Daoy (cell line): Measurements from ENCODE around the gene IGFBP4. TPM values are rescaled to one million over a fixed set of nuclear protein-coding genes. Genes with fewer than 3 reads are reported as not detected.
A peak's percentile ranks its signal among the peaks of the same experiment; 100 is the strongest.
"Not testable (repeated sequence)": the region's sequence is repeated elsewhere in the genome, so short reads cannot be mapped to it uniquely, and the experiment has no call there.

ENCODE experiments used
- DNase-seq: peaks from one replicate; pipeline ENCODE4 v3.0.0-alpha.2; 2015; ENCODE audit warnings: low read depth
- total RNA-seq: library from RNA; depleted of rRNA; stranded (reverse); fragments of >200 nt; shearing (Covaris generic); gene quantifications from 2 replicates; pipeline ENCODE4 v1.2.3, GENCODE V29; 2014; rRNA removed

Gene IGFBP4
- 67.4 and 68.8 TPM in 2 replicates for total RNA-seq

DNA sequence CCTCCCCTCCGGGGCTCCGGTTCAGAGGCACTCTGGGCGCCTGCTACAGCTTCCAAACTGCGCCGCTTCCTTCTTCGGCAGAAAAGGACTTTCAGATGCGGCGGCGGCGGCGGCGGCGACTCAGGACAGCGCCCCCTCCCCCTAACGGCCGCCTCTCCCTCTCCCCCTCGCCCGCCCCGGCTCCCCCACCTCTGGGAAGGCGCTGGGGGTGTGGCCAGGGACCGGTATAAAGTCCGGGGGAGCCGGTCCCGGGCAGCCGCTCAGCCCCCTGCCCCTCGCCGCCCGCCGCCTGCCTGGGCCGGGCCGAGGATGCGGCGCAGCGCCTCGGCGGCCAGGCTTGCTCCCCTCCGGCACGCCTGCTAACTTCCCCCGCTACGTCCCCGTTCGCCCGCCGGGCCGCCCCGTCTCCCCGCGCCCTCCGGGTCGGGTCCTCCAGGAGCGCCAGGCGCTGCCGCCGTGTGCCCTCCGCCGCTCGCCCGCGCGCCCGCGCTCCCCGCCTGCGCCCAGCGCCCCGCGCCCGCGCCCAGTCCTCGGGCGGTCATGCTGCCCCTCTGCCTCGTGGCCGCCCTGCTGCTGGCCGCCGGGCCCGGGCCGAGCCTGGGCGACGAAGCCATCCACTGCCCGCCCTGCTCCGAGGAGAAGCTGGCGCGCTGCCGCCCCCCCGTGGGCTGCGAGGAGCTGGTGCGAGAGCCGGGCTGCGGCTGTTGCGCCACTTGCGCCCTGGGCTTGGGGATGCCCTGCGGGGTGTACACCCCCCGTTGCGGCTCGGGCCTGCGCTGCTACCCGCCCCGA lies at the start of gene IGFBP4:
TSS of gene IGFBP4 (plus strand) at position 255 of the 792 bp plus-strand sequence. CDS start at position 541, 286 bp downstream.
- DNase-seq = peak; percentile 86

DNA sequence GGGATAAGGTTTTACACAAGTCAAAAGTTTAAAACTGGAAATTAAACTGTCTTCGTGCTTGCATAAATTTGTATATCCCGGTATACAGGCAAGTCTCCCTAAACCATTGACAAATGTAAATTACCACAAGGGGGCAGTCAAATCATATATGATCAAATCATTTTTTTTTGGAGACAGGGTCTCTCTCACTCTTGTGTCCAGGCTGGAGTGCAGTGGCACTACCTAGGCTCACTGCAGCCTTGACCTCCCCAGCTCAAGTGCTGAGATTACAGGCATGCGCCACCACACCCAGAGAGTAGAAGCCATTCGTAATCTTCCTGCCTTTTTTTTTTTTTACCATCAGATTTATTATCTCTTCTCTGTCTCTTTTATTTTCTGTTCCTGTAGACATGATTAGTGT lies 44.1 kb upstream of the IGFBP4 start:
- DNase-seq = peak; percentile 30

- no peak for DNase-seq
Measured at GRCh38 chr17:40402668-40403067, 40.6 kb upstream of the IGFBP4 start.

DNA sequence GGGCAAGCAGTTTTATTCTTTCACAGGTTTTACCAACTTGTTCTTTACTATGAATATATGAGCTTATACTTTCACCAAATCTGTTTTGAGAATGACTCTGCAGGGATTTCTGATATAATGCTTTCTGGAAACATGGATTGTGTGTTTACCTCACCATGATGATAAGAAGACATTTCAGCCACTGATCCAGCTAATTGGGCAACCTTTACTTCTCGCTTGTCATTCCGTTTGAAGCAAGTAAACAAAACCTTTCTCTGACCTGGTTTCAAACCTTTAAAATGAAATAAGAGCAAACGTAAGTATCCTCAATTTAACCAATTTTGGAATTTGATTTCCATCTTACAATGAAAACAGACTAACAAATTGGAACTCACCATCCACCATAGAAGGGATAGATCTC lies 39.2 kb upstream of the IGFBP4 start:
- DNase-seq = no peak

DNA sequence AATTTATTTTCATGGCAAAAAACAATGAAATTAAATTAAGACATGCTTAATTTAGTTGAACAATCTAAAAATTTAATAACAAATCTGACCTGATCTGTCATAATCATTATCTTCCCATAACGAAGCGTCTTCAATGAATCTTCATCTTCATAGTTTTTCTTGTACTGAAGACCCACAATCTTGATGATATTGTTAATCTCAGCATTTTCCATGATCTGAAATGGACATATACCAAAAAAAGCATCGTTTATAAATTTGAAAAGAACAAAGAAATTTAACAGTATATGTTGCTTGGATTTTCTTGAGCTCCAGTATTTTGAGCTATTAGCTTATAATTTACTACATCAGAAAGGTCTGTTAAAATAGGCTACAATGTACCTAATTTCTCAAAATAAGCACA lies 35.8 kb upstream of the IGFBP4 start:
- no peak for DNase-seq

DNA sequence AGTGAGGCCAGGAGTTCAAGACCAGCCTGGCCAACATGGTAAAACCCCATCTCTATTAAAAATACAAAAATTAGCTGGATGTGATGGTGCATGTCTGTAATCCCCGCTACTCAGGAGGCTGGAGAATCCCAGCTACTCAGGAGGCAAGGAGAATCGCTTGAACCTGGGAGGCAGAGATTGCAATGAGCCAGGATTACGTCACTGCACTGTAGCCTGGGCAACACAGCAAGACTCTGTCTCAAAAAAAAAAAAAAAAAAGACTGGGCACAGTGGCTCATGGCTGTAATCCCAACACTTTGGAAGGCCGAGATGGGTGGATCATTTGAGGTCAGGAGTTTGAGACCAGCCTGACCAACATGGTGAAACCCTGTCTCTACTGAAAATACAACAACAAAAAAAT lies 33.7 kb upstream of the IGFBP4 start:
- DNase-seq = not testable (repeated sequence)

- no peak for DNase-seq
Measured at GRCh38 chr17:40410082-40410481, 33.2 kb upstream of the IGFBP4 start.

DNA sequence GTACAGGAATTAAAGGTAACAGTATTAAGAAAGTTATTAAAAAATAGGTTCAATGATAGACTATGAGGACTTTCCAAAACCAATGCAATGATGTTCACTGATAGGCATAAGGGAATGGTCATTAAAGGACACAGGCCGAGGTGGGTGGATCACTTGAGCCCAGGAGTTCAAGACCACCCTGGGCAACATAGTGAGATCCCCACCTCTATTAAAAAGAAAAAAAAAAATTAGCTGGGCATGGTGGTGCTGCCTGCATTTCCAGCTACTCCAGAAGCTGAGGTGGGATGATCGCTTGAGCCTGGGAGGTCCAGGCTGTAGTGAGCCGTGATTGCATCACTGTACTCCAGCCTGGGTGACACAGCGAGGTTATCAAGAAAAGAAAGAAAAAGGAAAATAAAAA lies 31.4 kb upstream of the IGFBP4 start:
- no peak for DNase-seq

DNA sequence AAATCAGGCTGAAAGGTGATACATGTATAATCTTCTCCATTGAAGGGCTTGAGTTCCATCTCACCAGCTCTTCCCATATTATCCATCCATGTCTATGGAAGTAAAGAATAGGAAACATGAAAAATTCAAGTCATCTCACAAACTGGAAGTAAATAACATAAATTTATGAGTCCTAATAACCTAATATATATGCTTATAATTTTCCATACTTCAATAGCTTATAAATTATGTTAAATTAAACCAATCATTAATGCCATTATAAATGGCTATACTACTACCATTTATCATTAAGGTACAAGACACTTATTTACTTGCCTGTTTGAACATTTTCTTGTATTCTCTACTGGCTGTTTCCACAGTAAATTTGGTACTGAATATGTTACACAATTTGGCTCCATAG lies 30.4 kb upstream of the IGFBP4 start:
- DNase-seq = no peak

GRCh38 chr17:40414312-40414711 lies 28.9 kb upstream of the IGFBP4 start:
- not testable (repeated sequence) for DNase-seq

GRCh38 chr17:40415390-40415789 lies 27.9 kb upstream of the IGFBP4 start:
- DNase-seq = no peak

GRCh38 chr17:40416671-40417070 lies 26.6 kb upstream of the IGFBP4 start:
- no peak for DNase-seq

GRCh38 chr17:40417258-40417608 lies 26.0 kb upstream of the IGFBP4 start:
- peak; percentile 45 for DNase-seq

- peak; percentile 99 for DNase-seq
Measured at GRCh38 chr17:40417609-40418427, 25.4 kb upstream of the IGFBP4 start, which contains the start of gene TOP2A. Gene TOP2A (minus strand): TSS chr17:40417896. CDS start chr17:40417791, 105 bp downstream.

GRCh38 chr17:40418428-40418706 lies 24.9 kb upstream of the IGFBP4 start:
- DNase-seq = no peak

DNA sequence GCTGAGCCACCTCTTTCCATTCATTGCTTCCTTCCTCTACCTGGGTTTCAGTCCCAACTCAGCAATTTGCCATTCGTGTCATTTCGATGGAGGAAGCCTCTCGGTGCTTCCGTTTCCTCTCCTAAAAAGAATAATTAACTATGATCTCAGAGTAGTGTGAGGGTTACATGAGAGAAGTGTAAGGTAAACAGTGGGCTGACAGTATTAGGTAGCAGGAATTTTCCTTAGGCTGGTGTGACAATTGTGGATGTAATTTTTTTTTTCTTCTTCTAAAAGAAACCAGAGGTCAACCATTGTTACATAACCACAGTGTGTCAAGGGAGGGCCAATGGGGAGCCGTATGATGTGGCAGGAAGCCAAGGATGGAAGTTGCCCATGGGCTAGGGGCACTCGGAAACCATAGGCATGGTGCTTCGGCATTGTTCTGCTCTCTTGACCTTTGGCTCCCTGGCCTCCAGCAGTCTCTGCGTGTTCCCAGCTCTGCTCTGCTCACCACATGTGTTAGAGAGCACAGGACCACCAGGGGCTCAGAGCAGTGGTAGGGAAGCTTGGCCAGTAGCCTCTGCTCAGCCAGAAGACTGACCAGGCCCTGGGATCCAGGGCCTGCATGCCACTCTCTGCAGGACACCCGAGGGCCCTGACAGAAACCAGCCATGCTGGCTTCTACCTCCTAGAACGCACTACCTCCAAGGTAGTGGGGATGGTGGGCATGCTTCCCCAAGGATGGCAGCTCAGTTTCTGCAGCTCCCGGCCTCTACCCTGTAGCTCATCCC lies 23.5 kb upstream of the IGFBP4 start:
- no peak for DNase-seq

GRCh38 chr17:40422990-40423633 lies 20.1 kb upstream of the IGFBP4 start:
- no peak for DNase-seq

- DNase-seq = no peak
Measured at GRCh38 chr17:40425741-40426140, 17.5 kb upstream of the IGFBP4 start.

DNA sequence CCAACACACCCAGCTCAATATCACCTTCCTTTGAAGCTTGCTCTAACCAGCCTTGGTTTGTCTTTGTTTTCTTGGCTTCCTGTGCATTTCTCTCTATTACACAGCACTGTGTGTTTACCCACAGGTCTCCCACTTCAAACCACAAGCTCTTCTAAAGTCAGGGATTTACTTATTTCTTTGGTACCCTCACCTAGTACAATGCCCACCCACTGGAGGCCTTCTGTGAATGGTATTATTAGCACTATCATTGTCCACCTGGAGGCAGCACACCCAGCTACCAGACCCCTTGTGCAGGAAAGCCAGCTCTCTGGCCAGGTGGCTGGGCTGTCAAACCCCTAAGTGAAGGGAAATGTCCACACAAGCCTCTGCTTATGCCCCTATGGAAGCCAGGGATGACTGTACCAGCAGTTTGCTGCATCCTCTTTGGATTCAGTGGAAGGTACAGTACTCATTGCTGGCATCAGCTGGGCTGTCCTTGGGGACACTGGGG lies 16.2 kb upstream of the IGFBP4 start:
- DNase-seq = no peak

DNA sequence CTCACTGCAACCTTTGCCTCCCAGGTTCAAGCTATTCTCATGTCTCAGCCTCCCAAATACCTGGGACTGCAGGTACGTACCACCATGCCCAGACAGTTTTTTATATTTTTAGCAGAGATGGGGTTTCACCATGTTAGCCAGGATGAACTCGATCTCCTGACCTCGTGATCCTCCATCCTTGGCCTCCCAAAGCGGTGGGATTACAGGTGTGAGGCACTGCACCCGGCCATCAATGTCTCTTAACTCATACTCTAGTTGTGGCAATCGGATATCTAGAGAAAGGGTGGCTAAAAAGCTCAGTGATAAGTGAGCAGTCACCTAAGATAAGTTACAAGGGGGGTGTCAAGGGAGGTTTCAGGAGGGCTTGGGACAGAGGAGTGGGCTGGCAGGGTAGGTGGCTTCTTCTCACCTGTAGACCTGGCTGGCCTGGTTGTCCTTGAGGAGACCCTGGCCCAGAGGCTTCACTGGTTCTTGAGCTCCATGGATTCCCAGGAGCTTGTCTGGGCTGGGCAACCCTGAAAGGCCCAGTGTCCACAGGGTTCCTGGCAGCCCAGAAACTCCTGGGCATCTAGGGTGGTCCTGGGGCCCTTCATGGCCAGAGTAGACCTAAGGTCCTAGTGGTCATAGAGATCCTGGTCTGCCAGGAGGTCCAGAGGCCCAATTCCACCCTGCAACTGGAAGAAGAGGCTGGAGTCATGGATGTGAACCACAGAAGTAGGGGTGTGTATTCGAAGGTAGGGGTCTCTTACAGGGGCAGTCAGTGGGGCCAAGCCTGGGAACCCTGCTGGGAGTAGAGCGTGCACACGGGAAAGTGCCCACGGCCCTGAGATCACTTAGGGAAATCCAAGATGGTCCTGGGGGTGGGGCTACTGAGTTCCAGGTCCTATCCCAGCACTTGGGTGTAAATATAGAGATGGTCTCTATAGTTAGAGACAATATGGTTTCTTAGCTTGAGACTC lies 12.7 kb upstream of the IGFBP4 start:
- DNase-seq = no peak

GRCh38 chr17:40431231-40431602 lies 12.0 kb upstream of the IGFBP4 start:
- no peak for DNase-seq
